Measurements from ENCODE around the gene TOMM6.
"Not testable (repeated sequence)": the region's sequence is repeated elsewhere in the genome, so short reads cannot be mapped to it uniquely, and the experiment has no call there.

Gene TOMM6

GRCh38 chr6:41763470-41763869, 24.0 kb upstream of the TOMM6 start:
- DNase-seq (ENCODE audit: low read depth) = no peak

GRCh38 chr6:41766043-41766664, 21.3 kb upstream of the TOMM6 start:
- DNase-seq (ENCODE audit: low read depth) = not testable (repeated sequence)

- DNase-seq (ENCODE audit: low read depth) = no peak
Measured at GRCh38 chr6:41767112-41767833, 20.2 kb upstream of the TOMM6 start.

DNA sequence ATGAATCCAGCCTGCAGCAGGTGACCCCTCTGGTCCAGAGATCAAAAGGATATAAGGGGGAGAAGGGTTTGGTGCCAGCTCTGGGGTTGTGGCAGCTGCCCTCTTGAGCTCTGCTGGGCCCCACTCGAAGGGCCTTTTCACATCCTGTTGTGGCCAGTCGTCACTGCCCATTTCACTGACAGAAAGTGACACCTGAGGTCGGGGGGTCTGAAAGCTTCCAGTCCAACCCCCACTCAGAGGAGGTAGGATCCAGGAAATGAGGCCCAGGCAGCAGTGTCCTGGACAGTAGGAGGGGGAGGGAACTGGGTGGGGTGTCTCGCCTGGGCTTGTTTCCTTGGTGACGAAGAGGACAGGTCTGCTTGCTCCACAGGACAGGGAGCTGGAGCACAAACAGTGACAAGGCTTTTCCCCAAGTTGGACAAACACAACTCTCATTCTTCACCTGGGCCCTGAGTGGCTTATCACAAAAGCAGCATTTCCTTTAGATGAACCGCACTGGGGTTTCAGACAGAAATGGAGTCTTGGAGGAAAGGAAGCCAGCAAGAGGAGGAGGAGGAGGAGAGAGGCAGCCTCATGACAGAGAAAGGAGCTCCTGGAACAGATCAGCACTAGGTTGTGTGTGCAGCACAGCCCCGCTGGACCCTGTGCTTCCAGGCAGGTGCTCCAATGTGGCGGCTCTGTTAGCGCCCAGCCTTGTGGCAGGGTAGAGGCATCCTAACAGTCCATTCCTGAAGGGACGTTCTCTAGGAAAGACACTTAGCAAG, 18.8 kb upstream of the TOMM6 start:
- DNase-seq (ENCODE audit: low read depth) = no peak

DNA sequence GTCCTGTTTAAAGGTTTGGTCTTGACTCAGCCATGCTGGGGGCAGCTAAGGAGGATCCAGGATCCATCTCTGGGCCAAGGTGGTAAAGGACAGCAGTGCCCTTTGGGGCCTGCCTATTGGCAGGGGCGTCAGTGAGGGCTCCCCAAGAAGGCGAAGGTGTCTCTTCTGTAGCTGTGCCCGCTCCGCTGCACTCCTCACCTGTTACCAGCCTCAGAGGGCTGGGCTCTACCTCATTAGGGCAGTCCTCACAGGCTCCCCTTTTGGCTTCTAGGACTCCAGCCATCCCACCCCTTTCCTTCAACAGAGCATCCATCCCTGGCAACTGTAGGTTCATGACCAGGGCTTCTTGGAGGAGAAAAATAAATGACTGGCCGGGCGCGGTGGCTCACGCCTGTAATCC, 18.1 kb upstream of the TOMM6 start:
- DNase-seq (ENCODE audit: low read depth) = no peak

- DNase-seq (ENCODE audit: low read depth) = no peak
Measured at GRCh38 chr6:41770381-41771057, 17.0 kb upstream of the TOMM6 start.

DNA sequence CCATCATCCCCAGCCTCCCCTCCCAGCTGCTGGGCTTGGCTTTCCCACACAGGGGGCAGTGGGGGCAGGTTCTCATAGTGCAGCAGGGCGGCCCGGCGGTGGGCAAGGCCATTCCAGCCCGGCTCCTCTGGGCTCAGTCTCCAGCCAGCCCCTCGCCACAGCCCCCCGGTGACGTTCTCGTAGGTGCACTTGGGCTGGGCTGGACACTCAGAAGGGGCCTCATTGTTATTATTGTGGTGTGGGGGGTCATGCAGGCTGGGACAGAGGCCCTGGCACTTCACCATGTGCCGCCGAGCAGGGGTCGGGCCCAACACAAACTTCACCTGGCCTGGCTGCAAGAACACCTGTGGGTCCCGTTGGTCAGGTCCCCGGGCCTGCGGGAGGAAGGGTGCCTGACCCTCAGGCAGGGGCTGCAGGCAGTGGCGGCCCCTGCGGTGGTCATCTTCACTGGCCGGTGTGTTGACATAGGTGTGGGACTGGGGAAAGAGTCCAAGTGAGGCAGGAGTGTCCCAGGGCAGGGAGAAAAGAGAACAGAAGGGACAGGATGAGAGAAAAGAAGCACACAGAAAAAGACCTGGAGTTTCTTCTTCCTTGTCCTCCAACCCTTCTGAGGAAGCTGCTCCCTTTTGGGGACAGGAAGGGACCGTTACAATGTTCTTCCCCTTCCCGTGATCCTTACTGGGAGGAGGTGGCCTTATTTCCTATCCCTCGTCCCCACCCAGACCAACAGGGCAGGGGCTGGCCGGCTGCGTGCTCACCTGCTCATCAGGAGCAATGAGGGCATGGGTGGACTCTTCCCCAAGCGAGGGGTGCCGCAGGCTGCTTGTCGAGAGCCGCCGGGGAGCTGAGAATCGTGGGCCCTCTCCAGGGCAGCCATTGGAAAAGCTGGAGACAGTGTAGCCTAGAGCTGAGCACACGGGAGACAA, 16.2 kb upstream of the TOMM6 start:
- no peak for DNase-seq (ENCODE audit: low read depth)

DNA sequence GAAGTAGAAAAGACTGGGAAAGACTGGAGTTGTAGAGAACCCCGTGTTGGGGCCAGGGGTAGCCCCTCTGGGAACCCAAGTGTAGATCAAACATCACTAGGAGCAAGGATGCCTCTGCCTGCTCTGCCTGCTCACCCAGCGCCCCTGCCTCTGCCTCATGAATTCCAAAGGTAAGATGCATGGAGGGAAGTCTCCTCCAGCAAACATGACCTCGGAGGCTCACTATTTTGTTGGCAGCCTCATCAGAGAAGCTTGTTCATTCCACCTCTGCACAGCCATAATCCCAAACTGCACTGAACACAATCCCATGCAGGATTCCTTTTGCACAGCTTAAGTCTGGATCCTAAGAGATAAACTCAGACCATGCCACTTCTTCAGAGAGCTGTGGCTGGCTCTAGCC, 12.7 kb upstream of the TOMM6 start:
- no peak for DNase-seq (ENCODE audit: low read depth)

DNA sequence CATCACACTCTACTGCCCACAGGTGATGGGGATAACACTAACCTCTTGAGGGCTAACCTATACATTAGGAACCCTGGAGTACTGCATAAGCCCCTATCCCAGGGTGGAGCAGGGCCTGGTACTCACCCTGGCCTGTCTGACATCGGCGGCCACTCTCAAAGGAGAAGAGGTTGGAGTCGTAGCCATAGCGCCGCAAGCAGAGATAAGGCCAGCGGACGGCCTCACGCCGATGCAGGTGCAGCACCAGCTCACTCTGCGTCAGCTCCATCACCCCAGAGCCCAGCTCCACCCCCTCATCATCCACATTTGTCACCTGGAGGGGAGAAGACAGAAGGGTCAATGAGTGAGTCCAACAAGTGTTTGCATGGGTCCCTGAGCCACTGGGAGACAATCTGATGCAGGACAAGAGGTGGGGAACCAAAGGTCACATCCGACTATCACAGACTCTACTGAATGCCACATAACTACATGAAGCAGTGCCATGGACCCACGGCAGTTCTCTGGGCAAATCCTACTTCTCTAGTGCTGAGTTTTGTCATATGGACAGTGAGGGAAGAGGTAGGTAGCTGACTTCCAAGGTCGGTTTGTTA, 12.1 kb upstream of the TOMM6 start:
- DNase-seq (ENCODE audit: low read depth) = no peak

DNA sequence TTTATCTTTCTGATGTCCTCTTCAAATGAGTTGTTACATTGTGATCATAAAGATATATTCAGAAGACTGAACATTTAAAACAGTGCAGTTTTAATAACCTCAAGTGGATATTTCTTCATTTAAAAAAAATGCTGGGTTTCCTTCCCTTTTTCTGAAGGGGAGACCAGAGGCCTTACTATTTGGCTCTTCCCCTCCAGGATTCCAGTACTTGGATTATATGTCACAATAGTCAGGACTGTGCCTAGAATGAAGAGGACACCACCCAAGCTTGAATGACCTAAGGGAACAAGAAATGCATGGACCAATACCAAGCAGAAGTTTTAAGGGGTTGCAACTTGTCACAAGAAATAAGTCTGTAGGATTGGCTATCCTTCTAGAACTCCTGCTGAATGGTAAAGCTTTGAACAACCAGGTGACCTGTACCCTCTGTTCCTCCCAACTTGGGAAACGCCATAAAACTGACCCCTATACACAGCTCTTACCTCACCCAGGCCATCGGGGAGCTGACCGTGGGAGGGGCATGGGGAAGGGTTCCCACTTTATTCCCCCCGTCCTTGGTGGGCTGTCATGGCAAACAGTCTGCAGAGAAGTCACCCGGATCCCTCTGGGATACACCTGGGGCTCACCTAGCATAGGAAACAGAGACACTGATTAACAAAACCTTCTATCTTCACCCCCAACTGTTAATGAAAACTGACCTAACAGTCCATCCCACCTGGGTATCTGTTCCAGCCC, 9.8 kb upstream of the TOMM6 start:
- DNase-seq (ENCODE audit: low read depth) = no peak

GRCh38 chr6:41778895-41779294, 8.6 kb upstream of the TOMM6 start:
- DNase-seq (ENCODE audit: low read depth) = no peak

DNA sequence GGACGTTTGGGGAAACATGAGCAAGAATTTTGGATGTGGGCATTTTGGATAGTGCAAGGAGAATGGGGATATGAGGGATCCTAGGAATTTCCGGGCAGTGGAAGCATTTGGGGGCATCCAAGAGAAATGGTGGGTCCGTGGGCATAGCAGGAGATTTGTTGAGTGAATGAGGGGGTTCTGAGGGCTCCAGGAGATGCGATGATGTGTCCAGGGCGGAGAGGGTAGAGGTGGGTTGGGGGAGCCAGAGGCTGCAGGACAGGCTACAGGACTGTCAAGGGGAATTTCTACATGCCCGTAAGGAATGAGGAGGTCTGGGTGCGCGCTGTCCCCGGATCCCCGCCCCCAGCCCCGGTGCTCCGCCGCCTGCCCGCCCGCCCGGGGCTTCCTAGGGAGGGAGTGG, 8.2 kb upstream of the TOMM6 start:
- DNase-seq (ENCODE audit: low read depth) = no peak

- peak; percentile 68 for DNase-seq (ENCODE audit: low read depth)
Measured at GRCh38 chr6:41779788-41780550, 7.5 kb upstream of the TOMM6 start, which contains the start of gene FRS3. Gene FRS3 (minus strand): TSS chr6:41779900. CDS start chr6:41776987, 2,913 bp downstream.

DNA sequence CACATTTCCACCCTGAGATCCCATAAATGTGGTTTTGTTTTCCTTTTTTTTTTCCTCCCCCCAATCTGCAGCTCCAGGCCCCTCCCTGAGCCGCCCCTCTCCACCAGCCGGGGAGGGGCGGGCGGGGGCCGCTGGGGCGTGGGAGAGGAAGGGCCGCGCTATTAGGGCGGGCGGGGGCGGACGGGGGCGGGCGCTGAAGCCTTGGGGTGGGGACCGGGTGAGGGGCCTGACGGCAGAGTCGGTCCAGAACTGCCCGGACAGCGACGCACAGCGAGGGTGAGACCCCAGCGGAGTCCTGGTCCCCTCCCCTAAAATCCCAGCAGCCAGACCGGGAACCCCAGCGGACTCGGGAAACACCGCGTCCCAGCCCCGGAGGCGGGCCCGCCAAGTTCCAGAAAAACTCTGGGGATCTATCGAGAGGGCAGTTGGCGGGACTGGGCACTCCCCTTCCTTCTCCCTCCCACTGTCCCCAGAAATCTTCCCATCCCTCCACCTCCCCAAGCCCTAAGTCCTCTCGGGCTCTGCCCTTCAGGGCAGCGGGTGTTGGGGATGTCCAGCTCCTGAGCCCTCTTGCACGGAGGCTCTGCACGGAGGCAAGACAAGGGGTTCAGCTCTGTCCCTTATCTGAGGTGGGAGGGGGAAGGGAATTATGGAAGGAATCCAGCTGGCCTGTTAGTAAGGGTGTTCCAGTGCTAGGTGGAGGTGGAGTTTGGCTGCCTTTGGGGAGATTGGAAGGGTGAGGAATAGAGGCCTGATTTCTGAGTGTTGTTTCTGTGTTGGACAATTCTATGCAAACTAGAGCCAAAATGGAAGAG, 6.7 kb upstream of the TOMM6 start, which contains the start of gene PRICKLE4:
Gene PRICKLE4, plus strand, starts transcription at position 232 of the 815 bp plus-strand sequence. CDS start 2,692 bp downstream, outside the sequence.
- no peak for DNase-seq (ENCODE audit: low read depth)

- DNase-seq (ENCODE audit: low read depth) = no peak
Measured at GRCh38 chr6:41781366-41781730, 6.1 kb upstream of the TOMM6 start.

DNA sequence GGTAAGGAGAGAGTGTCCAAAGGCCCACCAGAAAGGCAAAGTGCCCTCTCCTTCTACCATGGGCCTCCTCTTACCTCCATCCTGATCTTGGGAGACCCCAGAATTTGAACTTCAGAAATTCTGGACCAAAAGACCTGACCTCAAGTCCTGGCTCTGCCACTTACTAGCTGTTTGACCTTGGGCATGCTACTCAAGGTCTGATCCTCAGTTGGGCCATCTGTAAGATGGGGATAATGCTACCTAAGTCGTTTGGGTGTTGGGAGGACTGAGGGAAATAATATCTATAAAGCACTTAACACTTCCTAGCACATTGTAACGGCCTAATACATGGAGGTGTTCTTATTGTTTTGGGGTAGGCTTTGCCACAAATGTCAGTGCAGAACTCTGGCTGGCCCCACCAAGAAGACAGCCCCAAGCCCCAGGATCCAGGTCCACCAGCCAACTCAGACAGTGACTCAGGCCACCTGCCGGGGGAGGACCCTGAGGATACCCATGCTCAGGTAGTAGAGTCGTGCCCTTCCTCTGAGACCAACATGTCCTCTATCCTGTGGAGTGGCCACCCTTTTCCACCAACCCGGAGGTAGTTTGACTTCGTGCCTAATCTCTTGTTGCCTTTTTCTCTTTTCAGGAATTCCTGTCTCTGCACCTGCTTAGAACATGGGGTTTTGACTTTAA, 4.3 kb upstream of the TOMM6 start:
- DNase-seq (ENCODE audit: low read depth) = no peak

DNA sequence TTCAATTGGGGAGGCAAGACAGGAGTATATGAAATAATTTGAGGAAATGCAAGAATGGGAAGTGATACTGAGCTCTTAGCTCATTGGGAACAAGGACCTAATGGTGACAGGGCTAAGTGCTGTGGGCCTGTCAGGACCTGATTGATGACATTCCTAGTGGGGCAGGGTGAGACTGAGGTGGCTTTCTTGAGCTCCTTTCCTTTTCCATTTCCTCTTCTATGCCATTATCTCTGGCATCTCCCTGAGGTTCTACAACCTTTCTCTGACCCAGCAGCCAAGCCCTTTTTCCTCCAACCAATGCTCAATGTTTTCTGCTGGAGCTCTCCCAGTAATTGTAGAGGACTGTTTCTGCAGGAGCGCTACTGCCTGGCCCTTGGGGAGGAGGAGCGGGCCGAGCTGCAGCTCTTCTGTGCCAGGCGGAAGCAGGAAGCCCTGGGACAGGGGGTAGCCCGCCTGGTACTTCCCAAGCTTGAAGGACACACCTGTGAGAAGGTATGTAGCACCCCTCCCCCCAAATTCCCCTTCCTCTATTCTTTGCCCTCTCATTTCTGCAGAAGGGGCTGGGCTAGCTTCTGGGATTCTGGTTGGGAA, 2.8 kb upstream of the TOMM6 start:
- DNase-seq (ENCODE audit: low read depth) = no peak

DNA sequence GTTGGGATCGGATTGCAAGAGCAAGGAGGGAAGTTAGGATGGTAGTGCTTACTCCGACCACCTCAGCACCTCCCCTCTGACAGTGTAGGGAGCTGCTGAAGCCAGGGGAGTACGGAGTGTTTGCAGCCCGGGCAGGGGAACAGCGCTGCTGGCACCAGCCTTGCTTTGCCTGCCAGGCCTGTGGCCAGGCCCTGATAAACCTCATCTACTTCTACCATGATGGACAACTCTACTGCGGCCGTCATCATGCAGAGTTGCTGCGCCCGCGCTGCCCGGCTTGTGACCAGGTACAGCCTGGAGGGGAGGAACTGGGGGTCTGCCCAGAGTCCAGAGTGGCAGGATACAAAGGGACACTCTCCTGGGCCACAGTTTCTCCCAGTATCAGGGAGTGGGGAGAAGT, 2.2 kb upstream of the TOMM6 start:
- DNase-seq (ENCODE audit: low read depth) = no peak

Data from non-pigmented ciliary epithelial cell (primary cell).